EH (cell line): ENCODE results near the gene RPN2.
"Not testable (repeated sequence)": the region's sequence is repeated elsewhere in the genome, so short reads cannot be mapped to it uniquely, and the experiment has no call there.

Experiments
- DNase-seq: peaks from one replicate; pipeline ENCODE4 v3.0.0-alpha.2; 2015; ENCODE audit warnings: low read depth

The RPN2 gene

GRCh38 chr20:37178839-37179682, at the start of gene RPN2, which contains the start of gene MROH8:
Gene RPN2 (plus strand): TSS chr20:37179330. CDS start chr20:37179357, 27 bp downstream.
Gene MROH8 (minus strand): TSS chr20:37179548.
- peak; percentile 98 for DNase-seq

DNA sequence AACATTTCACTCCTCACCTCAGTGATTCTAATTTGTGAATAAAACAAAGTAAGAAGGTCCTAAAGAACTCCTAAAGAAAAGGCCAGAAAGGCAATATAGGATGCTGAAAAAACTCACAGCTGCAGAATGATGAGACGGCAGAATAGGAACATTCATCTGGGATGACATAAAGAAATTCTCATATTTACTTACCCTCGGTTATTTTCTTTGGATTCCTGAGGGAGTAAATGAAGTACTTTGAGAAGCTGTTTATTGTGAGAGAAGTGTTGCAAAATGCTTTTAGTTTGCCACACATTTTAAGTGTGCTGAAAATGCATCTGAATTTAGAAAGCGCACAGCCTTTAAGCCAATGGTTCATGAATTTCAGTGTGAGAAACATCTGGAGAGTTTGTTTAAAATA, 47.6 kb upstream of the RPN2 start:
- no peak for DNase-seq

- DNase-seq = no peak
These were observed 45.2 kb upstream of the RPN2 start for GRCh38 chr20:37133952-37134351.

DNA sequence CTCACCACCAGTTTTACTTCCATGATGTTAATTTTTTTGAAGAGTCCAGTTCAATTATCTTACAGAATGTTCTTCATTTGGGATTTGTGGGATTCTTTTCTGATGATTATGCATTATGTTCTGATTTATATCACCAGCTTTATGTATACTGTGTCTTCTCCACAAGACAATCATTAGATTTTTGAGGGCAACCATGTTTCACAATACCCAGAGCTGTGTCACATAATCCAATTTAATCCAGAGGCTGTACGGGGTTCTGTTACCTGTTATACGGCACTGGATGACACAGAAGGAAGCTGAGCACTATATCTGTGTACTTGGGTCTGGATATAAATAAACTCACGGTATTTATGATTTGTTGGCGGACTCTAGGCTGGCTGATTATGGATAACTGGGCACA, 41.6 kb upstream of the RPN2 start:
- DNase-seq = no peak

- DNase-seq = peak; percentile 69
These were observed 36.4 kb upstream of the RPN2 start for GRCh38 chr20:37142708-37143107.

- DNase-seq = no peak
These were observed 34.2 kb upstream of the RPN2 start for GRCh38 chr20:37144856-37145404.

DNA sequence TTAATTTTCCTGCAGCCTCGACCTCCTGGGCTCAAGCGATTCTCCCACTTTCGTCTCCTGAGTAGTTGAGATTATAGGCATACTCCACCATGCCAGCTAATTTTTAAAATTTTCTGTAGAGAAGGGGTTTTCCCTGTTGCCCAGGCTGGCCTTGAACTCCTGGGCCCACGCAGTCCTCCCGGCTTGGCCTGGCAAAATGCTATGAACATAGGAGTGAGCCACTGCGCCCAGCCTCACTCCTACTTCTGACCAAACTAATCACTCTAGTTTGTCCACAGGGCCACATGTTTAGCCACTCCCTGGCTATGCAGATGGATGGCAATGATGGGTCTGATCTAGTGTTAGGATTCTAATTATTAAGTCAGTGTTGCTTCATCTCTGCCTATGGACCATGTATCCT, 31.9 kb upstream of the RPN2 start:
- DNase-seq = no peak

GRCh38 chr20:37150864-37151263, 28.3 kb upstream of the RPN2 start:
- not testable (repeated sequence) for DNase-seq

GRCh38 chr20:37151529-37151928, 27.6 kb upstream of the RPN2 start:
- DNase-seq = no peak

DNA sequence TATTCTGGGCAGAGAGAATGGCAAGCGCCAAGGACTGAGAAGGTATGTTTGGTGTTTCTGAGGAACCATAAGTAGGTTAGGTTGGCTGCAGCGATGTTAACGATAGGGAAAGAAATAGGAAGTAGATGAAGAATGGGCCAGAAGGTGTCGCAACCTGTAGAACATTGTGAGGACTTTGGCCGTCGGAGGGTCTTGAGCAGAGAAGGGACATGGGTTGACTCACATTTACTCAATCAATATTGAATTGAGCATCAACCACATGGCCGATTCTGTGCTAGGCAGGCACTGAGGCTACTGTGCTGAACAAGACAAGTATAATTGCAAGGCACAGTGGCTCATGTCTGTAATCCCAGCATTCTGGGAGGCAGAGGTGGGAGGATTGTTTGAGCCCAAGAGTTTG, 26.8 kb upstream of the RPN2 start:
- DNase-seq = no peak

GRCh38 chr20:37154684-37155298, 24.3 kb upstream of the RPN2 start:
- DNase-seq = no peak

DNA sequence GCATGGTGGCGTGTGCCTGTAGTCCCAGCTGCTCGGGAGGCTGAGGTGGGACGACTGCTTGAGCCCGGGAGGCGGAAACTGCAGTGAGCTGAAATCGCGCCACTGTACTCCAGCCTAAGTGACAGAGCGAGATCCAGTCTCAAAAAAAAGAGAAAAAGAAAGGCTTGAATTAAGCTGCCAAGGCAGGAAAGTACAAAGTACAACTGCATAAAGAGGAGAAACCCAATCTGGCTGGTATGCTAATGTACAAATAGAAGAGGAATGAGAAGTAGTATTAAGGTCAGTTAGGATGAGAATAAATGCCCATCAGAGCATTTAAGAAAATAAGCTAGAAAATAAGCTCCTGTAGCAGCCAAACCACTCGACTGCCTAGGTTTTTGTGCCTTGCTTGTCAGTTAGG, 23.1 kb upstream of the RPN2 start:
- no peak for DNase-seq

DNA sequence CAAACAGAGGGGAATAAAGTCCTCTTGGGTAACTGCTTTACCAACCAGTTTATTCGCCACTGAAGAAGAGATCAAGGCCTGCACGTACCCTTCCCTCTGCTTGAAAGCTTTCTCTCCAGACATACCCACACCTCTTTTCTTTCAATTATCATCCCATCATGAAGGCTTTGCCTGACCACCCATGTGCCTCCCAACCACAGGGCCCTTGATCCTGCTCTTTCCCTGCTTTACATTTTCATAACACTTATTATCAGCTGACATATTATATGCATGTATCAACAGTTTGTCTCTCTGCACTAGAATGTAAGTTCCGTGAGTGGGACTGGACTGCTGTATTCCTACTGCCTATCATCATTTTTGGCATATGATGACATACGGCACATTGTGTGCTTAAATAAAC, 20.9 kb upstream of the RPN2 start:
- no peak for DNase-seq

DNA sequence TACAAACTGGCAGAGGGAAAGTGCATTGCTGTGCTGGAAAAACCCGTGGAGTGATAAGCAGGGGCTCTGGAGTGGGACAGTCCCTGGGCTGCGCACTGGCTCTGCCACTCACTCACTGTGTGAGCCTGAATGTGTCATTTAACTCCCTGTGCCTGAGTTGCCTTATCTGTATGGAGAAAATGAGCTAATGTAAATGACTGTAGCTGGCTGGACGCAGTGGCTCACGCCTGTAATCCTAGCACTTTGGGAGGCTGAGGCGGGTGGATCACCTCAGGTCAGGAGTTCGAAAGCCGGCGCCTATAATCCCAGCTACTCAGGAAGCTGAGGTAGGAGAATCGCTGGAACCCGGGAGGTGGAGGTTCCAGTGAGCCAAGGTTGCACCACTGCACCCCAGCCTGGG, 18.4 kb upstream of the RPN2 start:
- DNase-seq = no peak

- peak; percentile 52 for DNase-seq
These were observed 17.1 kb upstream of the RPN2 start for GRCh38 chr20:37161830-37162549.

DNA sequence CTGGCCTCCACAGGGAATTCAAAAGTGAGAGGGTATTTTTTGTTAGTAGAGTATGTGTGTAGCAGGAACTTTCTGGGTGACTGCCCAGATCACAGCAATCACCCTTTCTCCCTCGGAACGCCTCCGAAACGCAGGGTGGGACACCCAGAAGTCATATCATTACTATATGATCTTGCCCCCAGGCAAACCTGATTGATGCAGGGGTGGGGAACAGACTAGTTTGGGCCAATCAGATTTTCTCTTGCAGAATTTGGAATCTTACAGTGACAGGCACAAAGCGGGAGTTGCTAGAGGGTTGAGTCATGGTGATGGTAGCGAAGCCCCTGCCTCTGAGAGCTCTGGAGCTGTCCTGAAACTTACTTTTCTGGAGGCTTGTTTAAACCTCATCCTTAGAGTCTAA, 16.5 kb upstream of the RPN2 start:
- peak; percentile 12 for DNase-seq

DNA sequence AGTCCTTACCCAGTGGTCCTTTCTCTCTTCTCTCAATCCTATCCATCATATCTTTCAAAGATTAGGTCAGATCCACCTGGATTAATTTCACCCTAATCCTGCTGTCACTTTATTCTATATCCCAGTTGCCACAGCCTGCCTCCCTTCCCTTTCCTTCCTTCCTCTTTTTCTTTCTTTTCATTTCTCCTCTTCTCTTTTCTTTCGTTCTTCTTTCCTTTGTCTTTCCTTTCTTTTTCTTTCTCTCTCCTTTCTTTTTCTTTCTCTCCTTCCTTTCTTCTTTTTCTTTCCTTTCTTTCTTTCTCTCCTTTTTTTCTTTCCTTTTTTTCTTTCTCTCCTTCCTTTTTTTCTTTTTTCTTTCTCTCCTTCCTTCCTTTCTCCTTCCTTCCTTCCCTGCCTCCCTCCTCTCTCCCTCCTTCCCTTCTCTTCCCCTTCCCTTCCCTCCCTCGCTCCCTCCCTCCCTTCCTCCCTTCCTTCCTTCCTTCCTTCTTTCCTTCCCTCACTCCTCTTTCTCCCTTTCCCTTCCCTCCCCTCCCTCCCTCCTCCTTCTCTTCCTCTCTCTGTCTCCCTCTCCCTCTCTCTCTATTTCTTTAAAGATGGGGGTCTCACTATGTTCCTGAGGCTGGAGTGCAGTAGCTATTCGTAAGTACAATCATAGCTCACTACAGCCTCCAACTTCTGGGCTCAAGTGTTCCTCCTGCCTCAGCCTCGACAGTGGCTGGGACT, 15.1 kb upstream of the RPN2 start:
- DNase-seq = no peak

- no peak for DNase-seq
These were observed 14.1 kb upstream of the RPN2 start for GRCh38 chr20:37165031-37165430.

- no peak for DNase-seq
These were observed 12.3 kb upstream of the RPN2 start for GRCh38 chr20:37166867-37167266.

DNA sequence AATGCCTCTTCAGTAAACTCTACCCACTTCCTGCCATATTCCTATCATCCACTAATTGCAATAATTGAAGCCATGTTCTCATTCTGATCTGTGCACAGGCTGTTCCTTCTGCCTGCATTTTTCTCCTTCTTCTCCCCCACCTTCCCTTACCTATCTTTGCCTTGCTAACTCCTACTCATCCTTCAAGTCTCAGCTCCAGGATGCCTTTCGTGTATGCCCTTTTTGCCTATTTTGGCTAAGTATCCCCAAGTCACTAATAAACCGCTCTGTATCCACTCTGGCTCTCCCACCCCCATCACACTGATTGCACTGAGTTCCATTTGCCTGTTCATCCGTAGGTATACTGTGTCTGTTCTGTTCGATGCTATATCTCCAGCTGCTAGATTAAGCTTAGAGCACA, 6.3 kb upstream of the RPN2 start:
- no peak for DNase-seq

- DNase-seq = peak; percentile 72
These were observed 774 bp downstream of the RPN2 start for GRCh38 chr20:37179683-37180524.
